Measurements from ENCODE around the gene NECTIN4. TPM values are rescaled to one million over a fixed set of nuclear protein-coding genes. Genes with fewer than 3 reads are reported as not detected.

Gene NECTIN4
- total RNA-seq, 2 donors from 2014 or later, result 4.6 to 7.8 TPM

DNA sequence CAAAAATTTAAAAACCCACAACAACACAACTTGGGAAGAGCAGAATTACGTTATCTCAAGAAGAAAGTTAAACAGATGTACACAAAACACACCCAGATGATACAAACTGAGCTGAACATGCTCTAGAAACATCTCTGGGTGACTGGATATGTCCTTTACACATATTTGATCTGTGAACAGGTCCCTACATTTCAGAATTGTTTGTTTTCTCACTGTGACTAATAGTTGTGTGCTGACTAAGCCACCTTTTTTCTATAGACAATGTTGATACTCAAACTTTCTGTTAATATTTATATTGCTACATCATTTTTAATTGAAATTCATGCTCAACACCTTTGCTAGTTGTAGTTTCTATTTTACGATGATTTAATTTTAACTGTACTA lies 67.4 kb downstream of the NECTIN4 start:
- Histone ChIP-seq H3K9me3 (no peaks in the 10 kb centered on the region), H3K4me3 (peak overlapping the region; percentile 48), H3K27me3 (no peaks in the 10 kb centered on the region), H3K27ac (peak overlapping the region; percentile 73), H3K4me1 (peaks cover 11% of the 10 kb centered on the region), H3K9ac (ENCODE audit: low read depth in 2 of 2, low read length in 2 of 2) (peak overlapping the region in 1 of 2 donors; percentile 99), H3K36me3 (no peaks in the 10 kb centered on the region)
- intact Hi-C loops (cut with DNase I), result no loop called here
- DNase-seq, result no peak
- TF ChIP-seq, protein P1, sequence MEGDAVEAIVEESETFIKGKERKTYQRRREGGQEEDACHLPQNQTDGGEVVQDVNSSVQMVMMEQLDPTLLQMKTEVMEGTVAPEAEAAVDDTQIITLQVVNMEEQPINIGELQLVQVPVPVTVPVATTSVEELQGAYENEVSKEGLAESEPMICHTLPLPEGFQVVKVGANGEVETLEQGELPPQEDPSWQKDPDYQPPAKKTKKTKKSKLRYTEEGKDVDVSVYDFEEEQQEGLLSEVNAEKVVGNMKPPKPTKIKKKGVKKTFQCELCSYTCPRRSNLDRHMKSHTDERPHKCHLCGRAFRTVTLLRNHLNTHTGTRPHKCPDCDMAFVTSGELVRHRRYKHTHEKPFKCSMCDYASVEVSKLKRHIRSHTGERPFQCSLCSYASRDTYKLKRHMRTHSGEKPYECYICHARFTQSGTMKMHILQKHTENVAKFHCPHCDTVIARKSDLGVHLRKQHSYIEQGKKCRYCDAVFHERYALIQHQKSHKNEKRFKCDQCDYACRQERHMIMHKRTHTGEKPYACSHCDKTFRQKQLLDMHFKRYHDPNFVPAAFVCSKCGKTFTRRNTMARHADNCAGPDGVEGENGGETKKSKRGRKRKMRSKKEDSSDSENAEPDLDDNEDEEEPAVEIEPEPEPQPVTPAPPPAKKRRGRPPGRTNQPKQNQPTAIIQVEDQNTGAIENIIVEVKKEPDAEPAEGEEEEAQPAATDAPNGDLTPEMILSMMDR (IDR thresholded peaks at IDR 0.05), result no peak

DNA sequence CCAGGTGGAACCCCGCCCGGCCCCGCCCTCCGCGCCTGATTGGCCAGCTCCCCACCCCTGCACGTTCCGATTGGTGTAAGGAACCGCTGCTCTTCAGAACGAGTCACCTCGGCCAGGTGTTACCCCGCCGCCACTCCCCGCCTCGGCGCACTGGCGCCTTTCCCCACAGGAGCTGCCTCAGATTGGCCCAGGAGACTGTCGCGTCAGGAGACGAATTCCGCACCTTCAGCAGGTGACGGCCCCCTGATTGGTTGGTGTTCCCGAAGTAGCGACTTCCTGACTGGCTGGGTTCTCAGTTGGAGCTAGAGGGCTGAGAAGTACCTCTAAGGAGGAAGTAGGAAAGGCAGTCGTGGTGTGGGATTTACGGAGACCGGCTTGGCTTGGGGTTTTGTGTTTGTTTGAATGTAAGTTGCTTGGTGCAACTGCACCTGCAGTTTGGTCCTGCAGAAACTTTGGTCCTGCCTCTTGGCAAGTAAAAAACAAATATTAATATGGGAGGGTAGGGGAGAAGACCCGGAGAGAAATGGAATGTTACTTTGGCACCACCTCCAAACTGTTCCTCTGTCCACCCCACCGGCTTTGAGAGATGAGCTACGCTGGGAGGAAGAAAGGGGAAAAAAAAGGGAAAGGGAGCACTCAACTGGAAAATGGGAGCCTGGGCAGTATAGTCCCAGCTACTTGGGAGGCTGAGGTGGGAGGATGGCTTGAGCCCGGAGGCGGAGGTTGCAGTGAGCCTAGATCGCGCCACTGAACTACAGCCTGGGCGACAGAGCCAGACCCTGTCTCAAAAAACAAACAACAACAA lies 68.0 kb downstream of the NECTIN4 start:
- Histone ChIP-seq H3K4me1 (peaks cover 11% of the 10 kb centered on the region), H3K27me3 (no peaks in the 10 kb centered on the region), H3K4me3 (peak overlapping the region; percentile 48), H3K9me3 (no peaks in the 10 kb centered on the region), H3K27ac (peak overlapping the region; percentile 73), H3K9ac (ENCODE audit: low read depth in 2 of 2, low read length in 2 of 2) (peak overlapping the region in 1 of 2 donors; percentile 99), H3K36me3 (no peaks in the 10 kb centered on the region)
- intact Hi-C loops (cut with DNase I), result no loop called here
- TF ChIP-seq, protein P1 (IDR thresholded peaks at IDR 0.05), result no peak
- peak; percentile 98 for DNase-seq

Other genes with a start within 250 kb of the NECTIN4 start
- gene CD244, start 226.7 kb downstream of the NECTIN4 start, total RNA-seq, result under 1 TPM; 0.49 to 0.58 TPM
- gene ITLN1, start 204.4 kb downstream of the NECTIN4 start, total RNA-seq, result 100 to 1,000 TPM; 164 to 256 TPM
- not detected for gene ITLN2, start 134.7 kb downstream of the NECTIN4 start, total RNA-seq
- 100 to 1,000 TPM; 134 to 179 TPM for gene F11R, start 68.4 kb downstream of the NECTIN4 start, total RNA-seq
- 10 to 100 TPM; 74.7 to 87.8 TPM for gene TSTD1, start 50.6 kb downstream of the NECTIN4 start, total RNA-seq
- 10 to 100 TPM; 63.6 TPM for gene USF1, start 43.6 kb downstream of the NECTIN4 start, total RNA-seq
- 1 to 10 TPM; 3.5 to 5.3 TPM for gene ARHGAP30, start 19.7 kb downstream of the NECTIN4 start, total RNA-seq
- gene KLHDC9, start 8.8 kb upstream of the NECTIN4 start, total RNA-seq, result 10 to 100 TPM in 1 of 2 donors, 1 to 10 TPM in 1; 7.1 to 10.1 TPM
- 10 to 100 TPM; 42.7 to 49.6 TPM for gene PFDN2, start 28.5 kb upstream of the NECTIN4 start, total RNA-seq
- gene NIT1, start 28.5 kb upstream of the NECTIN4 start, total RNA-seq, result 10 to 100 TPM; 58.8 to 84.4 TPM
- 10 to 100 TPM; 33.8 to 34.3 TPM for gene DEDD, start 43.1 kb upstream of the NECTIN4 start, total RNA-seq
- gene UFC1, start 64.4 kb upstream of the NECTIN4 start, total RNA-seq, result 100 to 1,000 TPM in 1 of 2 donors, 10 to 100 TPM in 1; 94.2 to 111 TPM
- gene USP21, start 69.9 kb upstream of the NECTIN4 start, total RNA-seq, result 10 to 100 TPM; 20.8 to 29.0 TPM
- 10 to 100 TPM; 13.4 to 14.3 TPM for gene PPOX, start 76.9 kb upstream of the NECTIN4 start, total RNA-seq
- gene B4GALT3, start 87.9 kb upstream of the NECTIN4 start, total RNA-seq, result 10 to 100 TPM; 30.3 to 34.8 TPM
- gene ADAMTS4, start 109.5 kb upstream of the NECTIN4 start, total RNA-seq, result 10 to 100 TPM in 1 of 2 donors, under 1 TPM in 1; 0.57 to 14.0 TPM
- 100 to 1,000 TPM; 167 to 169 TPM for gene NDUFS2, start 112.8 kb upstream of the NECTIN4 start, total RNA-seq
- 10 to 100 TPM in 1 of 2 donors, 1 to 10 TPM in 1; 6.6 to 16.0 TPM for gene FCER1G, start 125.7 kb upstream of the NECTIN4 start, total RNA-seq
- gene APOA2, start 134.1 kb upstream of the NECTIN4 start, total RNA-seq, result 1 to 10 TPM in 1 of 2 donors, not detected in 1; 5.1 TPM
- gene TOMM40L, start 136.5 kb upstream of the NECTIN4 start, total RNA-seq, result 10 to 100 TPM; 16.6 to 23.1 TPM
- gene NR1I3, start 148.6 kb upstream of the NECTIN4 start, total RNA-seq, result not detected
- 1 to 10 TPM in 1 of 2 donors, under 1 TPM in 1; 0.22 to 1.4 TPM for gene PCP4L1, start 169.2 kb upstream of the NECTIN4 start, total RNA-seq
- gene MPZ, start 220.4 kb upstream of the NECTIN4 start, total RNA-seq, result 1 to 10 TPM; 2.7 to 3.1 TPM
- 100 to 1,000 TPM; 294 to 331 TPM for gene SDHC, start 224.8 kb upstream of the NECTIN4 start, total RNA-seq